Esophagus muscularis mucosa (tissue), 4 donors: Measurements from ENCODE around the gene VGF. TPM values are rescaled to one million over a fixed set of nuclear protein-coding genes. Genes with fewer than 3 reads are reported as not detected.

Experiments used
- DNase-seq: peaks from one replicate; pipeline ENCODE4 v3.0.0-alpha.2; 2017; ENCODE audit errors: extremely low spot score
- H3K27ac ChIP-seq, 4 donors: fragments of 200-600 bp; sonication (generic); replicated peaks in 1 of 4; 1 replicate in 3 of 4; 2 replicates in 1 of 4; pipeline ENCODE4 v1.5.1; 2016 to 2019; ENCODE audit warnings: mild to moderate bottlenecking in 1 of 4
- H3K27me3 ChIP-seq, 4 donors: fragments of 200-600 bp; sonication (generic); one replicate each; pipeline versions ENCODE4 v1.5.1 to v1.6.0; 2016 to 2019
- H3K36me3 ChIP-seq, 4 donors: fragments of 200-600 bp; sonication (generic); one replicate each; pipeline ENCODE4 v1.5.1; 2016 to 2019
- H3K4me1 ChIP-seq, 4 donors: fragments of 200-600 bp; sonication (generic); one replicate each; pipeline ENCODE4 v1.5.1; 2016 to 2019
- H3K4me3 ChIP-seq, 4 donors: fragments of 200-600 bp; sonication (generic); 1 replicate in 2 of 4; 2 replicates in 2 of 4; pipeline ENCODE4 v1.5.1; 2016 to 2019; ENCODE audit warnings: mild to moderate bottlenecking in 4 of 4, moderate library complexity in 1 of 4
- H3K9me3 ChIP-seq, 4 donors: fragments of 200-600 bp; sonication (generic); 1 replicate in 3 of 4; 2 replicates in 1 of 4; pipeline ENCODE4 v1.5.1; 2016 to 2019
- CTCF ChIP-seq, 3 experiments: fragments of 200-600 bp in 2 of 3; fragments of 450-650 bp in 1 of 3; sonication (generic) in 2 of 3; IDR thresholded peaks; one replicate each; pipeline ENCODE4 v1.5.1; 2017 to 2019; ENCODE audit warnings: antibody characterized with exemption in 3 of 3, mild to moderate bottlenecking in 2 of 3, moderate library complexity in 1 of 3
- EP300 ChIP-seq: sonication (generic); formaldehyde crosslinking; IDR thresholded peaks from one replicate; pipeline ENCODE4 v1.6.1; 2017; ENCODE audit warnings: antibody characterized with exemption
- POLR2A ChIP-seq: fragments of 450-650 bp; IDR thresholded peaks from one replicate; pipeline ENCODE4 v1.6.1; 2017; ENCODE audit warnings: antibody characterized with exemption, moderate library complexity, mild to moderate bottlenecking, low read depth
- POLR2AphosphoS5 ChIP-seq, 2 donors: sonication (generic); formaldehyde crosslinking; IDR thresholded peaks; one replicate each; pipeline ENCODE4 v1.6.1; 2017; ENCODE audit warnings: antibody characterized with exemption in 2 of 2
- WGBS: methylation state at CpG from one replicate; pipeline ENCODE4 v1.1.5; 2018; 5-methylcytosine and 5-hydroxymethylcytosine counted together
- intact Hi-C: fragments of 100-400 bp; cut with DNase I; formaldehyde crosslinking; loops from one replicate; pipeline ENCODE4 v1.15.1; 2023
- total RNA-seq, 4 donors: library from RNA; depleted of rRNA; stranded (reverse); fragments of >200 nt; gene quantifications; one replicate each; pipeline versions ENCODE4 v1.1.0 to v1.2.1, GENCODE V29; 2016

The VGF gene
- total RNA-seq: under 1 TPM in 3 of 4 donors, not detected in 1; 0.23 to 0.33 (median 0.26) TPM

- WGBS: 4% methylated on average over 30 of the region's 74 CpGs
- no peaks in the 10 kb centered on the region for H3K9me3 ChIP-seq
- peaks cover 21 to 100% (median 85%) of the 10 kb centered on the region in 4 donors for H3K27me3 ChIP-seq
- H3K4me1 ChIP-seq: peaks cover 48 to 58% (median 52%) of the 10 kb centered on the region in 4 donors
- peak within 1 kb of the TSS; percentile 20 to 43 (median 34) for H3K4me3 ChIP-seq
- TF ChIP-seq EP300: no peak
- peak; percentile 42 to 85 for TF ChIP-seq POLR2AphosphoS5 (IDR thresholded peaks at IDR 0.05)
- no peak within 1 kb of the TSS for H3K27ac ChIP-seq
- peak; percentile 95 for DNase-seq
- peaks cover 4 to 16% (median 8%) of the 10 kb centered on the region in 4 donors for H3K36me3 ChIP-seq
- intact Hi-C loops: no loop called here
Measured at GRCh38 chr7:101165075-101165957, at the start of gene VGF. Gene VGF (minus strand): TSS chr7:101165569. CDS start chr7:101164843, 726 bp downstream.

- no peaks in the 10 kb centered on the region for H3K9me3 ChIP-seq
- no peak for DNase-seq
- intact Hi-C loops: no loop called here
- H3K36me3 ChIP-seq: peaks cover 46 to 91% (median 89%) of the 10 kb centered on the region in 4 donors
- WGBS: 100% methylated on average over 4 of the region's 8 CpGs
- H3K4me1 ChIP-seq: peaks cover 12 to 25% (median 22%) of the 10 kb centered on the region in 4 donors
- H3K27ac ChIP-seq: no peak overlapping the region
- H3K4me3 ChIP-seq: no peak overlapping the region
- TF ChIP-seq CTCF (IDR thresholded peaks at IDR 0.05) (no peak), EP300 (no peak), POLR2A (no peak), POLR2AphosphoS5 (IDR thresholded peaks at IDR 0.05) (no peak)
- no peaks in the 10 kb centered on the region for H3K27me3 ChIP-seq
Measured at GRCh38 chr7:101212014-101212413, 46.6 kb upstream of the VGF start.

- Histone ChIP-seq H3K9me3 (no peaks in the 10 kb centered on the region), H3K27ac (no peak overlapping the region), H3K36me3 (peaks cover 48 to 96% (median 94%) of the 10 kb centered on the region in 4 donors), H3K27me3 (no peaks in the 10 kb centered on the region), H3K4me1 (peaks cover 8 to 20% (median 17%) of the 10 kb centered on the region in 4 donors), H3K4me3 (no peak overlapping the region)
- TF ChIP-seq POLR2A (no peak), POLR2AphosphoS5 (IDR thresholded peaks at IDR 0.05) (no peak), CTCF (IDR thresholded peaks at IDR 0.05) (no peak), EP300 (no peak)
- 90% methylated on average over 17 of the region's 24 CpGs for WGBS
- DNase-seq: no peak
- intact Hi-C loops: no loop called here
Measured at GRCh38 chr7:101211501-101211900, 46.1 kb upstream of the VGF start.

- 87% methylated on average over 9 of the region's 19 CpGs for WGBS
- TF ChIP-seq POLR2AphosphoS5 (IDR thresholded peaks at IDR 0.05) (no peak), CTCF (IDR thresholded peaks at IDR 0.05) (no peak), EP300 (no peak), POLR2A (no peak)
- intact Hi-C loops: no loop called here
Measured at GRCh38 chr7:101210143-101210542, 44.8 kb upstream of the VGF start.

GRCh38 chr7:101208794-101209193 lies 43.4 kb upstream of the VGF start:
- 94% methylated on average over 14 of the region's 14 CpGs for WGBS
- no peak for DNase-seq
- Histone ChIP-seq H3K4me1 (no peaks in the 10 kb centered on the region), H3K4me3 (no peak overlapping the region), H3K9me3 (no peaks in the 10 kb centered on the region), H3K36me3 (peaks cover 44 to 81% (median 80%) of the 10 kb centered on the region in 4 donors), H3K27me3 (peaks cover 0 to 4% (median 0%) of the 10 kb centered on the region in 4 donors), H3K27ac (no peak overlapping the region)
- no peak for TF ChIP-seq CTCF (IDR thresholded peaks at IDR 0.05)
- no peak for TF ChIP-seq POLR2A
- no peak for TF ChIP-seq EP300
- no peak for TF ChIP-seq POLR2AphosphoS5 (IDR thresholded peaks at IDR 0.05)
- intact Hi-C loops: no loop called here

More at GRCh38 chr7:101210143-101210542, 44.8 kb upstream of the VGF start:
- Histone ChIP-seq H3K27me3 (no peaks in the 10 kb centered on the region), H3K9me3 (no peaks in the 10 kb centered on the region), H3K27ac (no peak overlapping the region), H3K4me3 (no peak overlapping the region), H3K4me1 (peaks cover 0 to 6% (median 6%) of the 10 kb centered on the region in 4 donors), H3K36me3 (peaks cover 55 to 95% (median 93%) of the 10 kb centered on the region in 4 donors)
- no peak for DNase-seq
